Endometrium (tissue), 2 donors: ENCODE results near the gene IFNA6.
"Not testable (repeated sequence)": the region's sequence is repeated elsewhere in the genome, so short reads cannot be mapped to it uniquely, and the experiment has no call there.

Experiments
- FAIRE-seq: peaks from 2 replicates; lab custom pipeline; 2012; peaks lifted over from hg19 to GRCh38; lab: Jason Lieb, UNC
- donor health status: control.
- donor health status: control.

IFNA6 gene

GRCh38 chr9:21350787-21351186 lies at the start of gene IFNA6:
IFNA6 (minus strand) TSS chr9:21350887; CDS start chr9:21350887, 0 bp downstream.
- FAIRE-seq: no peak

GRCh38 chr9:21399956-21400355 lies 49.3 kb upstream of the IFNA6 start:
- no peak for FAIRE-seq

GRCh38 chr9:21398955-21399489 lies 48.3 kb upstream of the IFNA6 start:
- FAIRE-seq: no peak

GRCh38 chr9:21395778-21396717 lies 45.4 kb upstream of the IFNA6 start:
- FAIRE-seq: no peak

- no peak for FAIRE-seq
Measured at GRCh38 chr9:21392270-21392669, 41.6 kb upstream of the IFNA6 start.

GRCh38 chr9:21385131-21385670 lies 34.5 kb upstream of the IFNA6 start, which contains the start of gene IFNA2:
IFNA2 (minus strand) TSS chr9:21385398; CDS start chr9:21385329, 69 bp downstream.
- no peak for FAIRE-seq

GRCh38 chr9:21383627-21384026 lies 32.9 kb upstream of the IFNA6 start:
- no peak for FAIRE-seq

- no peak for FAIRE-seq
Measured at GRCh38 chr9:21381448-21382339, 31.0 kb upstream of the IFNA6 start.

GRCh38 chr9:21371467-21371866 lies 20.8 kb upstream of the IFNA6 start:
- not testable (repeated sequence) for FAIRE-seq

GRCh38 chr9:21367957-21368356 lies 17.3 kb upstream of the IFNA6 start, which contains the start of gene IFNA13:
IFNA13 (minus strand) TSS chr9:21368057; CDS start chr9:21368010, 47 bp downstream.
- no peak for FAIRE-seq

GRCh38 chr9:21367169-21367568 lies 16.5 kb upstream of the IFNA6 start:
- FAIRE-seq: peak; percentile 80

- no peak for FAIRE-seq
Measured at GRCh38 chr9:21362287-21362686, 11.6 kb upstream of the IFNA6 start.

- FAIRE-seq: no peak
Measured at GRCh38 chr9:21357479-21358460, 7.1 kb upstream of the IFNA6 start.

- no peak for FAIRE-seq
Measured at GRCh38 chr9:21348430-21348970, 2.2 kb downstream of the IFNA6 start.

- no peak for FAIRE-seq
Measured at GRCh38 chr9:21340735-21341134, 10.0 kb downstream of the IFNA6 start.

GRCh38 chr9:21336457-21336856 lies 14.2 kb downstream of the IFNA6 start:
- FAIRE-seq: no peak

GRCh38 chr9:21334701-21335632 lies 15.7 kb downstream of the IFNA6 start, which contains the start of gene KLHL9:
KLHL9 (minus strand) TSS chr9:21335404; CDS start chr9:21334859, 545 bp downstream.
- no peak for FAIRE-seq

- FAIRE-seq: no peak
Measured at GRCh38 chr9:21333226-21333625, 17.5 kb downstream of the IFNA6 start.
